Measurements from ENCODE around the gene CNTN1.

DNA sequence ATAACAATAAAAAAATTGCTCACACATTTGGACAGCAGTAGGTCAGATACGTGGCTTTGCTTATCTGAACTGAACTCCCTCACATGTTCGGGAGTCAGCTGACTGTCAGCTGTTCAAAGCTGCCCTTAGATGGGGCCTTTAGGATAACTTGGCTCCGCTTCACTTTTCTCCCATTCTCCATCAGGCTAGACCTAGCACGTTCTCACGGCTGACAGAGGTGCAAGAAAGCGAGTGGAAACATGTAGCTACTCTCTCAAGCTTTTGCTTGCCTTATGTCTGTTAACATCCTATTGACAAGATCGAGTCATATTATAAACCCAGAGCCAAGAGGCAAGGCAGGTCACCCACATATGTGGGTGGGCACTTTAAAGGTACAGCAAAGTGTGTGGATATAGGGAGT lies 383.9 kb downstream of the CNTN1 start:
- TF ChIP-seq, protein P1, sequence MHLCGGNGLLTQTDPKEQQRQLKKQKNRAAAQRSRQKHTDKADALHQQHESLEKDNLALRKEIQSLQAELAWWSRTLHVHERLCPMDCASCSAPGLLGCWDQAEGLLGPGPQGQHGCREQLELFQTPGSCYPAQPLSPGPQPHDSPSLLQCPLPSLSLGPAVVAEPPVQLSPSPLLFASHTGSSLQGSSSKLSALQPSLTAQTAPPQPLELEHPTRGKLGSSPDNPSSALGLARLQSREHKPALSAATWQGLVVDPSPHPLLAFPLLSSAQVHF (CRISPR knock-in tag; IDR thresholded peaks at IDR 0.05), result no peak
- no peak for TF ChIP-seq ZNF674 (CRISPR knock-in tag; IDR thresholded peaks at IDR 0.05; ENCODE audit: low read depth)

Measured in HepG2 (cell line).